Thoracic aorta (tissue), 2 donors: Measurements from ENCODE around the gene EHMT1. TPM values are rescaled to one million over a fixed set of nuclear protein-coding genes. Genes with fewer than 3 reads are reported as not detected.

Experiments used
- ATAC-seq: fragments of 150-250 bp; one replicate; pipeline ENCODE4 v1.8.0; 2017; ENCODE audit warnings: low read depth; ENCODE audit not compliant: insufficient number of reproducible peaks, low FRiP score
- DNase-seq: peaks from one replicate; pipeline ENCODE4 v3.0.0-alpha.2; 2020; ENCODE audit warnings: low spot score
- H3K27ac ChIP-seq, 2 donors: fragments of 200-600 bp; sonication (generic); 1 replicate in 1 of 2; 2 replicates in 1 of 2; pipeline ENCODE4 v1.5.1; 2016; ENCODE audit warnings: mild to moderate bottlenecking in 2 of 2, moderate library complexity in 2 of 2
- H3K27me3 ChIP-seq: fragments of 200-600 bp; sonication (generic); replicated peaks from 2 replicates; pipeline ENCODE4 v1.6.0; 2016; ENCODE audit warnings: mild to moderate bottlenecking; ENCODE audit not compliant: insufficient read depth
- H3K36me3 ChIP-seq: fragments of 200-600 bp; sonication (generic); one replicate; pipeline ENCODE4 v1.5.1; 2016
- H3K4me1 ChIP-seq, 2 donors: fragments of 200-600 bp; sonication (generic); 1 replicate in 1 of 2; 2 replicates in 1 of 2; pipeline versions ENCODE4 v1.5.1 to v1.6.0; 2016; ENCODE audit warnings: low read depth in 2 of 2, mild to moderate bottlenecking in 1 of 2; ENCODE audit not compliant: control insufficient read depth in 1 of 2
- H3K4me3 ChIP-seq: fragments of 200-600 bp; sonication (generic); 2 replicates; pipeline ENCODE4 v1.5.1; 2016; ENCODE audit warnings: mild to moderate bottlenecking
- H3K9me3 ChIP-seq: fragments of 200-600 bp; sonication (generic); 2 replicates; pipeline ENCODE4 v1.5.1; 2016
- CTCF ChIP-seq: fragments of 200-600 bp; sonication (generic); IDR thresholded peaks from one replicate; pipeline ENCODE4 v1.5.1; 2019; ENCODE audit warnings: antibody characterized with exemption
- total RNA-seq, 2 donors: library from RNA; depleted of rRNA; stranded (reverse); fragments of >200 nt; gene quantifications; one replicate each; pipeline versions ENCODE4 v1.1.0 to v1.2.3, GENCODE V29; 2016

The EHMT1 gene
- total RNA-seq, 2 donors from 2014 or later = 67.6 to 150 TPM

- no peaks in the 10 kb centered on the region for H3K36me3 ChIP-seq
- H3K4me1 ChIP-seq = peaks cover 0 to 6% of the 10 kb centered on the region in 2 donors
- peak overlapping the region; percentile 50 for H3K4me3 ChIP-seq
- no peak overlapping the region for H3K27ac ChIP-seq
- DNase-seq (no peak), ATAC-seq (no peak)
- TF ChIP-seq CTCF = no peak
- H3K9me3 ChIP-seq = no peaks in the 10 kb centered on the region
- H3K27me3 ChIP-seq = no peaks in the 10 kb centered on the region
Observed at GRCh38 chr9:137878146-137878941, 259.5 kb downstream of the EHMT1 start.

- no peaks in the 10 kb centered on the region for H3K27me3 ChIP-seq
- TF ChIP-seq CTCF = no peak
- H3K27ac ChIP-seq = no peak overlapping the region
- H3K9me3 ChIP-seq = no peaks in the 10 kb centered on the region
- ATAC-seq = no peak
- DNase-seq = no peak
- no peaks in the 10 kb centered on the region for H3K36me3 ChIP-seq
- H3K4me1 ChIP-seq = peaks cover 0 to 6% of the 10 kb centered on the region in 2 donors
- H3K4me3 ChIP-seq = no peak overlapping the region
Observed at GRCh38 chr9:137879052-137879451, 260.2 kb downstream of the EHMT1 start.

GRCh38 chr9:137879566-137880150, 260.9 kb downstream of the EHMT1 start:
- no peaks in the 10 kb centered on the region for H3K9me3 ChIP-seq
- H3K27ac ChIP-seq = no peak overlapping the region
- ATAC-seq = no peak
- TF ChIP-seq CTCF = no peak
- H3K4me3 ChIP-seq = no peak overlapping the region
- H3K4me1 ChIP-seq = peaks cover 0 to 6% of the 10 kb centered on the region in 2 donors
- H3K27me3 ChIP-seq = no peaks in the 10 kb centered on the region
- H3K36me3 ChIP-seq = no peaks in the 10 kb centered on the region
- DNase-seq = no peak

DNA sequence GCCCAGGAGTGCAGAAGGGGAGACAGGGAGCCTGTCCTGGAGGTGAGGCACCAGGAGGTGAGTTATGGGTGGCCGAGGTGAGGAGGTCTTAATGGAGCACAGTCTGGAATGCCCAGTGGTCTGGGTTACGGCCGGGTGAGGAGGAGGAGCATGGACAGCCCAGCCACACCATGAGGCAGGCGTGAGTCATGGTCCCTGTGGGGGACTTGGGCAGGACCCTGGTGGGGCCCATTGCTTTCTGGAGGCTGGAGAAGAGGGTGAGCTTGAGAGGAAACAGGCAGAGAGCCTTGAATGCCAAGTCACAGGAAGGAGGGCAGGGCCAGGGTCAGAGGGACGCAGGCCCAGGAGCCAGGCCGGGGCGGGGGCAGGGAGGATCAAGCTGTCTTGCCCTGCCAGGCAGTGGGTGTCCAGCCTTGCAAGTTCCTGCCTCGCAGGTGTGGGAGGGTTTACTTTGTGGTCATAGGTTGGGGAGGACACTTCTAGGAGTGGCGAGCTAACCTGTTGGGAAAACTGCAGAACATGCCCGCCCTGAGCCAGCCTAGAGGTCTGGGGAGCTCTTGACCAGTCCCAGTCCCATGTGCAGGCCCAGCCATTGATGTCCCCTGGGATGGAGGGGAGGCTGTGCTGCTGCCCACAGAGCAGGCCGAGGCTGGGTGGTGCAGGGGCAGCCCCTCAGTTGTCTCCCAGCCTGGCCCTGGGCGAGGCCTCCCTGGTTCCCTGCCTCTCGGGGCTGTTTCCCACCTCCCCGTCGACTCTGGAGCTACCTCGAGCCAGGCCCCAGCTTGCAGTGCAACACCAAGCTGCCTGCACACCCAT, 261.6 kb downstream of the EHMT1 start:
- no peak for TF ChIP-seq CTCF
- no peaks in the 10 kb centered on the region for H3K27me3 ChIP-seq
- H3K9me3 ChIP-seq = no peaks in the 10 kb centered on the region
- H3K4me1 ChIP-seq = peaks cover 0 to 6% of the 10 kb centered on the region in 2 donors
- H3K4me3 ChIP-seq = no peak overlapping the region
- H3K27ac ChIP-seq = no peak overlapping the region
- DNase-seq (no peak), ATAC-seq (no peak)
- no peaks in the 10 kb centered on the region for H3K36me3 ChIP-seq

DNA sequence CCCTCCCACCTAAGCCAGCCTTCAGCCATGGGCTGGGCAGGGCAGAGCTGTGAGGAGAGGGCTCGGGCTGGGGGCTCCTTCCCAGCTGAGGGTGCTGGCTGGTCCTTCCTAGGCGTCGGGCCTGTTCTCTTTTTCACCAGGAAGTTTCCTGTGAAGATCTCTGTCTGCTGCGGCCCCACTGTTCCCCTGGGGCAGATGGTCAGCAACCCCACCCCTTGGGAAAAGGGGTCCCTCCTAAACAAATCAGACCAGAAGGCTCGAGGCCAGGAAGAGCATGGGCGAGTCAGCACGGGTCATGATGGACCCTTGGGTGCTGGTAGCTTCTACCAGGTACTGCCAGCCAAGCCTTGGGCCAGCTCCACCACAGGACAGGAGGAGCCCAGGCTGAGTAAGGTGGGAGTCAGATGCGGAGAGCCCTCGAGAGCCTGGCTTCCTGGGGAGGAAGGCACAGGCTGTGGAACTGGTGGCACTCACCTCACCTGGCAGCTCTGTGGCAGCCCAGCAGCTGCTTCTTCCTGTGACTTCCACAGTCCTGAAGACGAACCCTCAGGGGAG, 262.2 kb downstream of the EHMT1 start:
- Histone ChIP-seq H3K4me3 (no peak overlapping the region), H3K4me1 (peaks cover 0 to 6% of the 10 kb centered on the region in 2 donors), H3K27me3 (no peaks in the 10 kb centered on the region), H3K27ac (no peak overlapping the region), H3K9me3 (no peaks in the 10 kb centered on the region), H3K36me3 (no peaks in the 10 kb centered on the region)
- no peak for TF ChIP-seq CTCF
- DNase-seq (no peak), ATAC-seq (no peak)
